ENCODE data around the gene VPS72.

GRCh38 chr1:151171190-151171589 lies 18.8 kb downstream of the VPS72 start:
- TF ChIP-seq CTCF (conservative IDR thresholded peaks at IDR 0.05; ENCODE audit: low read length) (no peak), EZH2phosphoT487 (IDR thresholded peaks at IDR 0.05; ENCODE audit: borderline replicate concordance) (no peak)

Measured in Loucy (cell line).